SK-N-SH treated with all-trans-retinoic acid at 6 μM for 48 hours (cell line): ENCODE measurements around the gene TBXA2R.

Experiments used
- ATAC-seq: fragments of 200-7000 bp; cut with Tn5 transposase; 3 replicates; pipeline ENCODE4 v1.9.1; 2020; ENCODE audit warnings: mild to moderate bottlenecking, moderate library complexity
- ARNTL ChIP-seq: fragments of 450-650 bp; formaldehyde crosslinking; IDR thresholded peaks from 2 replicates; pipeline ENCODE4 v1.5.0; 2020; ENCODE audit warnings: low read depth, mild to moderate bottlenecking, moderate library complexity, borderline replicate concordance
- BACH2 ChIP-seq: fragments of 250-450 bp; sonication (Bioruptor Pico); IDR thresholded peaks from 2 replicates; pipeline ENCODE4 v1.9.0; 2021; ENCODE audit warnings: mild to moderate bottlenecking, borderline replicate concordance
- CREB5 ChIP-seq: fragments of 250-450 bp; sonication (Bioruptor Pico); IDR thresholded peaks from 2 replicates; pipeline ENCODE4 v1.5.1; 2020; ENCODE audit warnings: low read depth, mild to moderate bottlenecking, moderate library complexity
- CSDC2 ChIP-seq: fragments of 250-450 bp; sonication (Bioruptor Pico); IDR thresholded peaks from 2 replicates; pipeline ENCODE4 v1.5.0; 2020; ENCODE audit warnings: mild to moderate bottlenecking, moderate library complexity
- ESRRG ChIP-seq: fragments of 250-450 bp; sonication (Bioruptor Pico); IDR thresholded peaks from 2 replicates; pipeline ENCODE4 v1.6.1; 2021; ENCODE audit warnings: mild to moderate bottlenecking
- GLIS3 ChIP-seq: fragments of 250-450 bp; sonication (Bioruptor Pico); IDR thresholded peaks from 2 replicates; pipeline ENCODE4 v1.5.0; 2020; ENCODE audit warnings: mild to moderate bottlenecking, moderate library complexity
- ISL1 ChIP-seq: fragments of 250-450 bp; sonication (Bioruptor Pico); IDR thresholded peaks from 2 replicates; pipeline ENCODE4 v2.1.2; 2022; ENCODE audit warnings: mild to moderate bottlenecking, moderate library complexity
- OSR1 ChIP-seq: fragments of 250-450 bp; sonication (Bioruptor Pico); IDR thresholded peaks from 2 replicates; pipeline ENCODE4 v1.8.0; 2022; ENCODE audit warnings: moderate library complexity, mild to moderate bottlenecking, inconsistent platforms
- POU6F1 ChIP-seq: fragments of 250-450 bp; sonication (Bioruptor Pico); IDR thresholded peaks from 2 replicates; pipeline ENCODE4 v1.8.0; 2021; ENCODE audit warnings: low read depth, mild to moderate bottlenecking, moderate library complexity, borderline replicate concordance
- PPARA ChIP-seq: fragments of 250-450 bp; sonication (Bioruptor Pico); IDR thresholded peaks from 2 replicates; pipeline ENCODE4 v1.5.0; 2020; ENCODE audit warnings: mild to moderate bottlenecking, borderline replicate concordance
- RARB ChIP-seq: fragments of 250-450 bp; sonication (Bioruptor Pico); IDR thresholded peaks from 2 replicates; pipeline ENCODE4 v1.8.0; 2021; ENCODE audit warnings: mild to moderate bottlenecking, moderate library complexity
- SNAI2 ChIP-seq: fragments of 250-450 bp; sonication (Bioruptor Pico); IDR thresholded peaks from 2 replicates; pipeline ENCODE4 v1.5.0; 2020; ENCODE audit warnings: mild to moderate bottlenecking, moderate library complexity
- TCF4 ChIP-seq: fragments of 250-450 bp; sonication (Bioruptor Pico); IDR thresholded peaks from 2 replicates; pipeline ENCODE4 v1.8.0; 2021; ENCODE audit warnings: mild to moderate bottlenecking, moderate library complexity, borderline replicate concordance
- TSHZ2 ChIP-seq: fragments of 250-450 bp; sonication (Bioruptor Pico); IDR thresholded peaks from 2 replicates; pipeline ENCODE4 v1.5.0; 2020; ENCODE audit warnings: mild to moderate bottlenecking, moderate library complexity
- ZC3H10 ChIP-seq: fragments of 250-450 bp; sonication (Bioruptor Pico); IDR thresholded peaks from 2 replicates; pipeline ENCODE4 v1.5.1; 2021; ENCODE audit warnings: mild to moderate bottlenecking, moderate library complexity
- ZFP30 ChIP-seq: fragments of 450-650 bp; formaldehyde crosslinking; IDR thresholded peaks from 2 replicates; pipeline ENCODE4 v1.5.0; 2022; ENCODE audit warnings: mild to moderate bottlenecking, moderate library complexity
- ZNF565 ChIP-seq: fragments of 450-650 bp; formaldehyde crosslinking; conservative IDR thresholded peaks from 2 replicates; pipeline ENCODE4 v1.5.0; 2020; ENCODE audit warnings: low read depth, mild to moderate bottlenecking, moderate library complexity
- ZNF70 ChIP-seq: fragments of 450-650 bp; formaldehyde crosslinking; IDR thresholded peaks from 2 replicates; pipeline ENCODE4 v1.5.0; 2020; ENCODE audit warnings: mild to moderate bottlenecking, moderate library complexity
- ZNF8 ChIP-seq: fragments of 450-650 bp; formaldehyde crosslinking; IDR thresholded peaks from 2 replicates; pipeline ENCODE4 v1.5.0; 2020; ENCODE audit warnings: mild to moderate bottlenecking, moderate library complexity
- TF ChIP-seq, protein P1 (sequence below): fragments of 250-450 bp; sonication (Bioruptor Pico); IDR thresholded peaks from 2 replicates; pipeline ENCODE4 v1.8.0; 2020; ENCODE audit warnings: mild to moderate bottlenecking, moderate library complexity, borderline replicate concordance

TBXA2R gene

GRCh38 chr19:3555653-3556422 is 50.8 kb downstream of the TBXA2R start:
- no peak for ATAC-seq
- TF ChIP-seq TSHZ2 (no peak), POU6F1 (CRISPR knock-in tag) (no peak), ZNF8 (no peak), ZNF565 (CRISPR knock-in tag) (no peak), GLIS3 (CRISPR knock-in tag) (no peak), ISL1 (CRISPR knock-in tag) (no peak)
- TF ChIP-seq, protein P1, sequence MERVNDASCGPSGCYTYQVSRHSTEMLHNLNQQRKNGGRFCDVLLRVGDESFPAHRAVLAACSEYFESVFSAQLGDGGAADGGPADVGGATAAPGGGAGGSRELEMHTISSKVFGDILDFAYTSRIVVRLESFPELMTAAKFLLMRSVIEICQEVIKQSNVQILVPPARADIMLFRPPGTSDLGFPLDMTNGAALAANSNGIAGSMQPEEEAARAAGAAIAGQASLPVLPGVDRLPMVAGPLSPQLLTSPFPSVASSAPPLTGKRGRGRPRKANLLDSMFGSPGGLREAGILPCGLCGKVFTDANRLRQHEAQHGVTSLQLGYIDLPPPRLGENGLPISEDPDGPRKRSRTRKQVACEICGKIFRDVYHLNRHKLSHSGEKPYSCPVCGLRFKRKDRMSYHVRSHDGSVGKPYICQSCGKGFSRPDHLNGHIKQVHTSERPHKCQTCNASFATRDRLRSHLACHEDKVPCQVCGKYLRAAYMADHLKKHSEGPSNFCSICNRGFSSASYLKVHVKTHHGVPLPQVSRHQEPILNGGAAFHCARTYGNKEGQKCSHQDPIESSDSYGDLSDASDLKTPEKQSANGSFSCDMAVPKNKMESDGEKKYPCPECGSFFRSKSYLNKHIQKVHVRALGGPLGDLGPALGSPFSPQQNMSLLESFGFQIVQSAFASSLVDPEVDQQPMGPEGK (CRISPR knock-in tag), result no peak
- TF ChIP-seq, all 23 proteins: peak for 0

DNA sequence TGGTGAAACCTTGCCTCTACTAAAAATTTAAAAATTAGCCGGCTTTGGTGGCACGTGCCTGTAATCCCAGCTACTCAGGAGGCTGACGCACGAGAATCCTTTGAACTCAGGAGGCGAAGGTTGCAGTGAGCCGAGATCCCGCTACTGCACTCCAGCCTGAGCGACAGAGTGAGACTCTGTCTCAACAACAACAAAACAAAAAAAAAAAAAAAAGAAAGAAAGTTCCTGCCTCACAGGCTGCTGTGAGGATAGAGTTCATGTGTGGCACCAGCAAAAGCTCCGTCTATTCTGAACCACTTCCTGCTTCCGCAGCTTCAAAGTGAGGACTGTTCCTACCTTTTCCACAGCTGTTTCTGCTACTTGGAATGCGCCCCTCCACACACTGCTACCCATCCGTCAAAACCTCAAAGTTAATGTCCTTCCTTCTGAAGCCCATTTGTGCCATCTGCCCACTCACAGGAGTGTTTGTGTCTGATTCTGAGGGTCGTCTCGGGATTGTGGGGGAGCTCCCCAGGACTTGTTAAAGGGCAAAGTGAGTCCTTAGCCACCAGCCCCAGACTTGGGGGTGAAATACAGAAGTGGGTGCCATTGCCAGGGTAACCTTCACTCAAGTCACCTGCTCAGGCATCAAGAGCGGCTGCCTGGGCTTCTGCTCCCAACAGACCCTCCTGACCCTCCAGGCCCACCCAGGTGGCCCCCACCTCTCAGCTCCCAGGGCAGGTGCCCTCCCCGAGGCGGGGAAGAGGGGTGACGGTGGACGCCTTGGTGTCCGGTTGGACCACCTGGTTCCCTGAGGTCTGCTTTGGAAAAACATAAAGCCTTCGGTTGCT is 52.2 kb downstream of the TBXA2R start:
- no peak for ATAC-seq
- TF ChIP-seq ZNF8 (no peak), ARNTL (CRISPR knock-in tag) (no peak), GLIS3 (CRISPR knock-in tag) (no peak), RARB (CRISPR knock-in tag) (no peak), PPARA (CRISPR knock-in tag) (no peak), BACH2 (CRISPR knock-in tag) (no peak)

DNA sequence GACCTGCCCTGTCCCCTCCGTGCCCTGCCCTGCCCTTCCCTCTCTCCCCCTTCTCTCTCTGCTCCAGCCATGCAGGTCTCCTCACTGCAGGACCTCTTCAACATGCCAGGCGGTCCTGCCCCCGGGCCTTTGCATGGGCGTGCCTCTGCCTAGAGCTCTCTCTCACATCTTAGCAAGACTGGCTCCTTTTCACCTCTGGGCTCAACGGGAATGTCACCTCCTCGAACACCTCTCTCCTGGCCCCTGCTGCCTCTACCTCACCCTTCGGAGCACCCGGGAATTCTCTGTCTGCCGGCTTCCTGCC is 54.9 kb downstream of the TBXA2R start:
- TF ChIP-seq PPARA (CRISPR knock-in tag), result no peak
- no peak for TF ChIP-seq ARNTL (CRISPR knock-in tag)
- no peak for TF ChIP-seq ZNF8
- TF ChIP-seq OSR1 (CRISPR knock-in tag), result no peak
- TF ChIP-seq ZC3H10 (CRISPR knock-in tag), result no peak
- TF ChIP-seq CSDC2 (CRISPR knock-in tag), result no peak
- TF ChIP-seq TSHZ2, result no peak
- no peak for TF ChIP-seq BACH2 (CRISPR knock-in tag)
- no peak for TF ChIP-seq GLIS3 (CRISPR knock-in tag)
- TF ChIP-seq ZNF70, result no peak
- no peak for TF ChIP-seq SNAI2 (CRISPR knock-in tag)
- no peak for TF ChIP-seq CREB5 (CRISPR knock-in tag)
- no peak for TF ChIP-seq ESRRG (CRISPR knock-in tag)
- no peak for TF ChIP-seq RARB (CRISPR knock-in tag)
- TF ChIP-seq ZFP30 (CRISPR knock-in tag), result no peak
- TF ChIP-seq, protein P1 (CRISPR knock-in tag), result no peak
- TF ChIP-seq TCF4, result no peak
- TF ChIP-seq, all 23 proteins: peak for 0
- no peak for ATAC-seq
